Stimulated activated naive CD8-positive, alpha-beta T cell treated with anti-CD3 and anti-CD28 coated beads, Interleukin-15, Interleukin-2, amounts not matched to agents 100 U/mL and 50 U/mL, for 24 hours (primary cell): ENCODE results near the gene GBF1.
"Not testable (repeated sequence)": the region's sequence is repeated elsewhere in the genome, so short reads cannot be mapped to it uniquely, and the experiment has no call there.

Experiments
- ATAC-seq: fragments of 150-1000 bp; cut with Tn5 transposase; one replicate; pipeline ENCODE4 v1.10.0; 2021
- DNase-seq: peaks from one replicate; pipeline ENCODE4 v3.0.0; 2021

The GBF1 gene

DNA sequence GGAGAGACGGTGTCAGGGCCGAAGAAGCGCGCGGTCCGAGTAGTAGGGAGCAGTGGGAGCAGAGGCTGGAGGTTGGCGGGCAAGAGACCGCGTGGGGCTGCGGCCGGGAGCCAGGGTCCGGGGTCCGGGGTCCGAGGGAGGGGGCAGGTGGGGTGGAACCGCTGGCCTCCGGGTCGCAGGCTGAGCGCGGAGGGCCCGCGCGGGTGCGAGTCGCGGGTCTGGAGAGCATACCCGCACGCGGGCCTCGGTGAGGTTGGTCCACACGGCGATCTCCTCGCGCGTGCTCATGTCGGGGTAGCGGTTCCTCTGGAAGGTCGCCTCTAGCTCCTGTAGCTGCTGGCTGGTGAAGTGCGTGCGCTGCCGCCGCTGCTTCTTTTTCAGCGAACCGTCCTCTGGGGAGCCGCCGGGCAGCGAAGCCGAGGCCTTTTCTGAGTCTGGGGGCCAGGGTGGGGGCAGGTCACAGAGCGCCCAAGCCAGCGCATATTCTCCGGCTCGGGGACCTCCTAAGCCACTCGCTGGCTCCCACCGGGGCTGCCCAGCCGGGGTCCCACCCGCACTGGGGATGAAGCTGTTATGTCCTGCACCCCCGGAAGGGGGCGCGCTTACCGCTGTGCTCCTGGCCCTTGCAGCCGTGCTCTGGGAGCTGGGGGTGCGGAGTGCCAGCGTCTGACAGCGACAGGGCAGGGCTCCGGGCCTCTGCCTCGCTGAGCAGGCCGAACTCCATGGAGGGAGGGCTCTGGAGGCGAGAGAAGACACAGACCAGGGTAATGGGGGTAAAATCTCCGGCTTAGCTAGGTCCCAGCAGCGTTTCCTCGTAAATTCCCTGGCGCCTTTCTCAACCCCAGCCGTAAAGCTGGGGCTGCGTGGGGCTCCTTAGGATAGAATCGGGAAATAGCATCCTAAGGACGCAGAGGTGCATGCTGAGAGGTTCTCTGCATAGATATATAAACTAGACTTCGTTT lies 13.7 kb upstream of the GBF1 start:
- DNase-seq, result peak; percentile 83
- peak; percentile 66 for ATAC-seq

DNA sequence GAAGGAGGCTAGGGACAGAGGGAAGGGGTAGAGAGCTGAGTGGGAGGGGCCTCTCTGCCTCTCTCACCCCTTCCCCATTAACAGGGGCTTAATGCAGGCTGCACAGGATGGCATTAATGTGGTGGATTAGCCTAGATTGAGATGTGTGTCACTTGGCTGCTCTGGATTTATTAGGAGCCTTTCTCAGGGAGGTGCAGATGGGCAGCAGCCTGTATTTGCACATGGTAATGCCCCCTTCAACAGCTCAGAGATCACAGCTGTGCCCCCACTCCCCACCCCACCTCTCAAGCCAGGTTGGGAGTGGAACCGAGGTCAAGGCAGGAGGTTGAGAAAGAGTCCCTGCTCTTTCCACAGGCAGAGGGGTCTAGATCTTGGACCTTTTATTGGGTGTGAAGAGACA lies 11.3 kb upstream of the GBF1 start:
- no peak for DNase-seq
- ATAC-seq, result no peak

DNA sequence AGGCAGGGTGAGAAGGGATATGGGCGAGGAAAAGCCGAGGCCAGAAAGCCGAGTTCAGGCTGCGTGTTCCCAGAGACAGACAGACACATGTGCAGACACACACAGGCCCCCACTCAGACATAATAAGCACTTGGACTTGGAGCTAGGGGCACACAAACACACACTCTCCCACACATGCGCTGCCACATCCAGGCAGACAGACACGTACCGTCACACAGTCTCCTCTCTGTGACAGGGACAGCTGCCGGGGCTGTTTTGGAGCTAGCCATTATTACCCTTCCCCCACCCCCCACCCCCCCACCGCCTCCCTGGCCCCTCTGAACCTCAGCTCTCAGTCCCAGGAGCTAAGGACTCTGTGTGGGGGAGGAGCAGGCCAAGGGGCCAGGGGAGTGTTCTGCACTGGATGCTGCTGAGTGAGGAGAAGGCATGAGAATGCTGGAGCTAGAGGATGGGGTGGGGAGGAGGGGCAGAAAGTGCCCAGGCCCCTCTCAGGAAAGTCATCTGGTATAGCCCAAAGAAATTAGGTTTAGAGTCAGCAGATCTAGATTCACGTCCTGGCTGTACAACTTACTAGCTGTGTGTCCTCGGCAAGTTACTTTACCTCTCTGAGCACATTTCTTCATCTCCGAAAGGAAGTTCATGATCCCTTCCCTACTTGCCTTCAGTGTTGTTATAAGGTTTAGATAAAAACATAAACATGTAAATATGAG lies 10.3 kb upstream of the GBF1 start:
- no peak for ATAC-seq
- DNase-seq, result no peak

DNA sequence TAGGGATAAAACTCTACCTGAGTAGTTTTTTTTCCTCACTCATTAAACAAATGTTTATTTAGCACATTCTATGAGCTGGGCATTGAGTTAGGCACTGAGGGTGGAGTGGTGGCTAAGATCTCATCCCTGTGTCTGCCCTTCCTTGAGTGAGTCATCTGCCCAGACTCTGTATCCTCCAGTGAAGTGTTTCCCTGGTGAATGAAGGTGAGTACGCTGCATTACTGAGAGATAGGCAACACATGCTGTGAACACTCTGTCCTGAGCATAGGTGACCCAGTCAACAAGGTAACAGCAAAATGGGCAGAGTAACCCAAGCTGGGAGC lies 9.8 kb upstream of the GBF1 start:
- ATAC-seq (no peak), DNase-seq (no peak)

DNA sequence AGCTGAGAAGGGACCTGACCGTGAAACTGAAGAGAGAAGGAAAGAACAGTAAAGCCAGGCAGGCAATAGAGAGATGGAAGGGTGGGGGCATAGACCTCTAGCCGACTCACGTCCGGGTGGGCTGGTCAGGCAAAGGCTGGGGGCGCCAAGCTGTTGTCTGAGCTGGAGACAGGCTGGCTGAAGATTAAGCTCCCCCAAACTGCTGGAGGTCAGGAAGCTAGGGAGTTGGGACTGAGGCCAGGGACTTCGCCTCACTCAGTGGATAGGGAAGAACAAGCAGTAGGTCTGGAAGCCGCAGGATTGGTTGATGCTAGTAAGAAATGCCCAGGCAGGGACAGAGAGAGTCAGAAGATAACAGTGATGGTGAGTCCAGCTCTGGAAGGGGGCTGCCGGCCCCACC lies 9.3 kb upstream of the GBF1 start:
- no peak for DNase-seq
- ATAC-seq, result no peak

DNA sequence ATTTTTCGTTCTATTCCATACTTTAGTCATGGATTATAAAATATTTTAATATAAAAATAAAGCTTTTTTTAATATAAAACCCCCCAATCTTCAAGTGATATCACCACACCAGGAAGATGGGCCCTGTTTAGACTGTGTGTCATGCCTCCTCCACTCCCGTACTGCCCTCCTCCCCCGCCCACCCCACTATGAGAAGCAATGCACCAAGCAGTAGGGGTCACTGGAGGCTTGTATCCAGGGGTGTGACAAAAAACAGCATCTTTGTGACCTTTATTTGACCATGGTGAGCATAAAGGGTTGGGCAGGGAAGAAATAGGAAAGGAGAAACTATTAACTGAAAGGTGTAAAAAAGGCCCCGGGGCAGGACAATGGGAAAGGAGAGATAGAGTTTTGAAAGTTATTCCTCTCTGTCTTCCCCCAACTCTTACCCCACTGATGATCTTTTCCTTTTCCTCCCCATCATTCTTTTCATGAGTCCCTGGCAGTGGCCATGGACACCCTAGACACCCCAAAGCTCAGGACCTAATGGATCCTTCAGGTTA lies 7.5 kb upstream of the GBF1 start:
- no peak for DNase-seq
- ATAC-seq, result no peak

DNA sequence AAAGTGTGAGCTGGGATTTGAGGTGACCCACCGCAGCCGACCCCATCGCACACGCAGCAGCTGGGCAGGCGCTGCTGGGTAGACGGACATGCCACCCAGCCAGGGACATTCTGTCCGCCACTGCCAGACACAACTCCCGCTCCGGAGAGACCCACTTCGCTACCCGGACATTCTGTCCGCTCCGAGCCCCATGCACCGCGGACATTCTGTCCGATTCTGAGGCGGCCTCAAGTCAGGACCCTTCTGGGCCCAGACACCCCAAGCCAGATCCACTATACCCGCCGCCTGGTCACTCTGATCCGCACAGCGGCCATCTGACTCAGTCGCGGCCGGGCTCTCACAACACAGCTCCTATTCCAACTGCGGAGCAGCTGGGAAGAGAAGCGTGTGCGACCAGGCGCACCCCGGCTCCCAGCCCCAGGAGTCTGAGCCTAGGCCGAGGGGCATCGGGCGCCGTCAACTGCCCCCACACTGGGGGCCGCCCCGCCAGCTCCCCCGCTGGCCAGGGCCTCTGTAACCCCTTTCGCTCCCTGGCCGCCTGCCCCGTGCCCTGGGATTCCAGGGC lies 4.8 kb upstream of the GBF1 start:
- ATAC-seq (no peak), DNase-seq (no peak)

DNA sequence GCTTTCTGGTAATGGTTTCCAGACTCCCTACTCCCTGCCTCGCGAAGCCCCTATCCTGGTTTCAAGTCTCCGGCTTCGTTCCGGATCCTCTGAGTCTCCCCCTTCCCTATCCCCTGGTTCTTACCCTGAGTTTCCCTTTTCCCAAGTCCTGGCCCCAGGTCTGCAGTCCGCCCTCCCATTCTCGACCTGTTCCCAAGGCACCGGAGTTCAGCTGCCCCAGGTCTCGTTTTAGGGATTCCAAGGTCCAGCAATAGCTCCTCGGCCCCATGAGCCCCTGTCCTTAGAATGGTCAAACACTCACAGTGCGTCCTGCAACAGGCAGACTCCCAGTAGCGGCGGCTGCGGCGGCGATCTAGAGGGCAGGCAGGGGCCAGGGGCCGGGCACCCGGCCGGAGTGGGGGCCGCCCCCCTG lies 4.3 kb upstream of the GBF1 start:
- ATAC-seq (no peak), DNase-seq (no peak)

DNA sequence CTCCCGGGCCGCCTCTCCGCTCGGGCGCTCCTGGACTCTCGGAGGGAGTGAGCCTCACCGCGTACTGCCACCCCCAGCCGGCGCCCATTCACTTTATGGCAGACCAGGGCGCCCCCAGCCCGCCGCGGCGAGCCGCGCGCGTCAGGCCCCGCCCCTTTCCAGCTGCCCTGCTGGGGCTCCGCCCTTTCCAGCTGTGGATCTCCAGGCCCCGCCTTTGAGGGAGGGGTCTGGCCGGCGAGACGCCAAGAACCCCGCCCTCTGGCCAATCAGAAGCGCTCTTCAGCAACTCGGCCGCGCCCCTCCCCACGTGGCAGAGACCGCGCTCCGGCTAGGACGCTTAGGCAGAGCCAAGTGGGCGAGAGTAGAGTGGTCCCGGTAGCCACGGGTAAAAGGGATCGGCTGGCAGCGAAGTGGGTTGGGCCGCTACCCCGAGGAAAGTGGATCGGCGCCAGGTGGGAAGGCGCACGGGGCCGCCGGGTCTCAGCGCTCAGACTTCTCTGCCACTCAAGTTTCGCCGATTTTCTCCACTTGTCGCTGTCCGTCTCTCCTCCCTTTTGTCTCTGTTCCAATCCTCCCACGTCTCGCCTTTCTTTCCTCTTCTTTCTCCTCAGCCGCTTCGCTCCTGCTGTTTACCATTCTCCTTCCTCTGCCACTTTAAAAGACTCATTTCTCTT lies 3.8 kb upstream of the GBF1 start, which contains the start of gene PITX3:
Gene PITX3 (minus strand): TSS at position 69 of the 674 bp plus-strand sequence. CDS start 9,432 bp downstream, outside the sequence.
- peak; percentile 93 for DNase-seq
- peak; percentile 75 for ATAC-seq

DNA sequence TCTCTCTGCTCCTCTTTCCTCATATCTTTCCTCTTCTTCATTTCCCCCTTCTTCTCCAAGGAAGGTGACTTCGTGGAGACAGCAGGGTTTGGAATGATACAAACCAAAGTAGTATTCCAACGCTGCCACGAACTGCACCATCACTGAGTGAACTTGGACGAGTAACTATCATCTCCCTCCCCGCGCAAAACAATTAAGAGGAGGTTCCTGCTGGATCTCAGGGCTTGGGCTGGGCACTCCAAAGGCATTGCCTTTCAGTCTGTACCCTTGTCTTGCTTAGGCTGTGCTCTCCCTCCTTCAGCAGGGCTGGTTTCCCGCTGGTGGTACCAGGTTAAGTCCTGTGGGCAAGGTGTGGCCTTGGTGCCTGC lies 3.2 kb upstream of the GBF1 start:
- ATAC-seq (no peak), DNase-seq (no peak)

DNA sequence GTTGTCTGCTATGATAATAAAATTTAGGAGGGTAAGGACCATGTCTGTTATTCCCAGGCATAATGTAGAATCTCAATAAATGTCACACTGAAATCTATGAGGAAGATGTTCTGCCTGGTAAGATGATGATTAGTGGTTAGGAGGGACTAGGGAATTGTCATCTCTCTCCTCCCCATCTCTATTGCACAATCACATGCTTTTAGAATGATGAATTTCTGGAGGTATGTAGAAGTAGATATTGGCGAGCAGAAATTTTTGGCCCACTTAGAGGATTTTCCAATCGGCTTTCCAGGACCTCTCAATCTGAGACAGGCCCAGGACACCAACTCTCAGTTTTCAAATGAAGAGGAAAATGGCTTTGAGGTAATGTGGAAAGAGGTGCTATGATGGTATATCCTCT lies 2.0 kb upstream of the GBF1 start:
- no peak for DNase-seq
- ATAC-seq, result no peak

DNA sequence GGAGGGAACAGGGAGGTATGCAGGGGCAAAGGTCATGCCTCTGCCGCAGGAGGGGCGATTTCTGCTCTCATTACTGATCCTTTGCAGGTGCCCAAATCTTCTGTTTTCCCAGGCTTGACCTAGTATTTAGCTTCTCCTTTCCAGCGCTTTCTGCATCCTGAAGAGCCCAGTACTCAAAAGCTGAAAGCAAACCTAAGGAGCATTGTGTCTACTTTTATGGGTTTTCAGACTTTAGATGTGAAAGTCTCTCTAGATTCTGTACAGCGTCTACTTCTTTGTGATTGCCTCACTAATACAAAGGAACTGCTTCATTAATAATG lies 560 bp downstream of the GBF1 start:
- DNase-seq (no peak), ATAC-seq (no peak)

DNA sequence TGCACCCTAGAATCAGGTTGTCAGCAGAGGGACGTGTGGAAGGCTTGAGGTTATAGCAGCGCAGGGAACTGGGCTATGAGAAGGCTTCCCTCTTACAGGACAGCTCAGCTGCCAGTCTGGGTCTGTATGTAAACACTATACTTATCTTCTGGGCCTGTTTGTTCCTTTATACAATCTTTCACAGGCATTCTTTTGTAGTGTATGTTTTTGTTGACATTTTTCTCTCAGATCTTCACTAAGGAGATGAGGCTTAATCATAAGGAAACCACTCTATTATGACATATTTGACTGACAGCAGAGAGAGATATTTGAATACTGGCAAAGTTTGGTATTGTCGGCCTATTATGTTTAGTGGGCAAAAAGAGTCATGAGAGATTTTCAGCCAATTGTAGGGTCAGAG lies 929 bp downstream of the GBF1 start:
- DNase-seq, result no peak
- no peak for ATAC-seq

DNA sequence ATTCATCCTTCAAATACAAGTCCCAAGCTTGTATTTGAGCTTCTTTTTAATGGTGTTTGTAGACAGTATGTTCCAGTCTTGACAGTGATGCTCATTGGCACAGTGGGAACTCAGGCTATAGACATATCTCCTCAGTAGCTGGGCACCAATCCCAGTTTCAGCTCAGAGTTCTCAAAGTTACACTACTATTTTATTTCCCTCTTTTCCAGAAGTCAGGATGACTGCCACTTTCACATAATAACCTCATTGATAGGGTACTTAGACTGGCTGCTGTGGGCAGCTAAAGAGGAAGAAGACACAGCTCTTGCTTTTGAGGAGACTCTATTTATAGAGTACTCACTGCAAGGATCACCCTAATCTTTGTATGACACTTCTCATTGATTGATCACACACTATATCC lies 2.4 kb downstream of the GBF1 start:
- DNase-seq (no peak), ATAC-seq (no peak)

DNA sequence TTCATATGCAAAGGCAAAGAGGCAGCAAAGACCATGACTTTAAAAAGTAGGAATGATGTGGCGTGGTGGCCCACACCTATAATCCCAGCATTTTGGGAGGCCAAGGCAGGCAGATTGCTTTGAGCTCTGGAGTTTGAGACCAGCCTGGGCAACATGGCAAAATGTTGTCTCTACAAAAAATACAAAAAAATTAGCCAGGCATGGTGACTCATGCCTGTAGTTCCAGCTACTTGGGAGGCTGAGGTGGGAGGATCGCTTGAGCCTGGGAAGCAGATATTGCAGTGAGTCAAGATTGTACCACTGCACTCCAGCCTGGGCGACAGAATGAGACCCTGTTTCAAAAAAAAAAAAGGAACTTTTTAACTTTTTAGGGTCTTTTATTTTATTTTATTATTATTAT lies 7.2 kb downstream of the GBF1 start:
- DNase-seq, ATAC-seq: not testable (repeated sequence)

DNA sequence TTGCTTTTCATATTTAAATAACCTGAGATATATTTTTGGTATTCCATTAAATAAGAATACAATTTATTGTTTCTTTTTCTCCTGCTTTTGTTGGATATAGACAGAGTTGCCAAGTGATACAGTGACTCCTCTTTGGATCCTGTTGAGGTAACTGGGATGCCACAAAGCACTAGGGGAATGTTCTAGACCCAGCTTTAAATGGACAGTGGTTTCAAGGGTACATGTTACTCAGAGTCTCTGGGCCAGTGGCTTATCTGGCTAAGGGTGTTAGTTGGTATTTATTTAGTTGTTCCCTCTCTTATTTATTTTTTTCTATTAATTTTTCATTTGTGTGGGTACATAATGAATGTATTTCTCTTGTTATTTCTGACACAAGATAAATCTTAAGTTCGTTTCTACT lies 9.1 kb downstream of the GBF1 start:
- ATAC-seq (no peak), DNase-seq (no peak)

DNA sequence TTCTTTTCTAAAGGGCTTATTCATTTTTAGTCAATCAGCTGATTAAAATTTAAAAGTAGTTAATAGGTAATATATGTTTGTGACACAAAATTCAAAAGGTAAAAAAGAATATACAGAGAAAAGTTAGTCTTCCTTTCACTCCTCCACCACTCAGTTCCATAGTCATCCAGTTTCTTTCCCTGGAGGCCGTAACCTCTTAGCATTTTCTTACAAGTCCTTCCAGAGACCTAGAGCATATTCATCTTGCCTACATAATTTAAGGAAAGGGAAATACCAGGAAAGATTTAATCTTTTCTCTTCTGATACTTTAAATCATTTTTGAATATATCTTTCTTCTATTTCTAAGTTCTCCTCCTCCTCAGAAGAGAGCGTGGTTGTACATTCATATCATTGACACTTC lies 10.1 kb downstream of the GBF1 start:
- no peak for ATAC-seq

DNA sequence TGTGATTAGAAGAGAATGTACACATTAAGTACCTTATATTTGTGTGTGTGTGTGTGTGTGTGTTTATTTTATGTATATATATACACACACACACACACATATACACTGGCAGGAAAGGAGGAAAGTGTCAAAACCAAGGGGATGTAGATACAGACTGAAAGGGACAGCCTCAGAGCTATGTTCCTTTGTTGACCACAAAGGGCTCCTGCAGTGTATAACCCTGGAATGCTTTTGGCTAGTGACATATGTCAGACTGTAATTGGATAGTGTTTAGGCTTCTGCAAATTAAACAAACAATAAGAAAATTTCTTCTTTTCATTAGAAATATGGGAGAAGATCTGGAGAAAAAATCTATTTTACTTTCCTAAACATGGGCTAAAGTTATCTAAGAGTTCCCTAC lies 15.9 kb downstream of the GBF1 start:
- ATAC-seq, result no peak

More for the DNA sequence above, 10.1 kb downstream of the GBF1 start:
- no peak for DNase-seq

DNA sequence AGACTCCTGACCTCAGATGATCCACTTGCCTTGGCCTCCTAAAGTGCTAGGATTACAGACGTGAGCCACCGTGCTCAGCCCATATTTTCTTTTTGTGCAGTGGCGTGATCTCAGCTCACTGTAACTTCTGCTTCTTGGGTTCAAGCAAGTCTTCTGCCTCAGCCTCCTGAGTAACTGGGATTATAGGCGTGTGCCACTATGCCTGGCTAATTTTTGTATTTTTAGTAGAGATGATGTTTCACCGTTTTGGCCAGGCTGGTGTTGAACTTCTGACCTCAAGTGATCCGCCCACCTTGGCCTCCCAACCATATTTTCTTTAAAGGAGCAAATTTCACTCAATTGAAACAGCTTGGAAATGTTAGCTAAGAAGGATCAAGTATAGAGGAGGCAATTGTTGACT lies 16.5 kb downstream of the GBF1 start:
- no peak for DNase-seq
- no peak for ATAC-seq

More for the DNA sequence above, 15.9 kb downstream of the GBF1 start:
- DNase-seq, result no peak

DNA sequence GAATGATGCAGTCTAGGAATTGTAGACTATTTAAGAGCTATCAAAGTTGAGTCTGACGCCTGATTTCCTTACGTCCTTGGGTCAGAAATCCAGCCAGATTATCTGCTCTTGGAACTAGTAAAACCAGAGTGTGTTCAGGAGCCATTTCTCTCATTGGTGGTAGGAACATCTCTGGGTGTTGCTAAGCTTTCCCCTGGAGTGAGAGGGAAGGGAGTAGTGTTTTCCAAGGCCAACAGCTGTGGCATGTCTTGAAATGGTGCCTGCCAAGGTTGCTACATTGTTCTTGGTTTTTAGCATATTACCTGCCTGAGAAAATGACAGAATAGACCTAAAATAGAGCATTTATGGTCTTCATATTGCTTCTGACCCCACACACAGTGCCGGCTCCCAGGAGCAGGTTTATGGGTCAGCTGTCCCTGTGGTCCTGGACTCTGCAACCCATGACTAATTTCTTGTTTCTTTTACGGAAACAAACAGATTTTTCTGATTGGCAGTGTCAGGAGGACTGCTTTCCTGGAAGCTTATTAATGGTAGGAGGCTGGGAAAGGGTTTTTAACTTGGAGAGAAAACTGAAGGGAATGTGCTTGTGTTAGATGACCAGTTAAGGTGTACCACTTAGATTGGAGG lies 17.5 kb downstream of the GBF1 start:
- no peak for ATAC-seq
- DNase-seq, result no peak

DNA sequence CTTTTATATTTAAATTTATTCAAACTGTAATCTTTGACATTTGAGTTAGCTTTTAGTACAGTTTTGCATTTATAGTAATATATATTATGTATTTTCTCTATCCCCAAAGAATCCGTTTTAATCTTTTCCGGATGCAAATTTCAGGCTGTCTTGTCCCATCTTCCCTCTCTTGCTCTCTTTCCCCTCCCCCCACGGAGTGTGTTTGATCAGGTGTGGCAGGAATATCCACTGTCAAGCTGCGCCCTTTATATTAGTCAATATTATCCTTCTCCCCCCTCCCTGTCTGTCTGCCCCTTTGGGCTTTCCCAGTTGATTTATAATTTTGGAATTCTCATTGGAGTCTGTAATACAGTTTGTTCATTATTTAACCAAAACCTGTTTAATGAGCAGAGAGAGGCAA lies 19.0 kb downstream of the GBF1 start:
- DNase-seq, result no peak
- ATAC-seq, result no peak

DNA sequence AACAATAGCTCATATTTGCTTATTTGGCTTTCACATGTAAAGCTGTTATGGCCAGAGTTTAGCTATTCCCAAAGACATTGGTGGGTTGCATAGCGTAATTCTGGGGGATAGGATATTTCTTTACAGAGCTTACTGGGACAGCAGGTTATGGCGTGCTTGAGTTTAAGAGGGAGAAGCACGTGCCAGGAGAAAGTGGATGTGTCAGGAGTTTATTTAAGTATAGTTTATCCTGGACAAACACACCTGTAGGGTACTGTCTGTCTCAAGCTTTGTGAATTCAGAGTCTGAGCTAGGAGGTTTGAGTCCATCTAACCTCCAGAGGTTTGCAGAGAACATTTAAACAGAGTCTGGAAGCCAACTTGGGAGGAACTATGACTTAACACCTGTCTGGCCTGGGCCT lies 21.3 kb downstream of the GBF1 start:
- no peak for DNase-seq
- ATAC-seq, result no peak
